Lower leg skin (tissue), 3 donors: ENCODE measurements around the gene DLG2.

Experiments
- CTCF ChIP-seq, 3 donors: fragments of 450-650 bp; IDR thresholded peaks; one replicate each; pipeline ENCODE4 v1.5.1; 2016; ENCODE audit warnings: antibody characterized with exemption in 3 of 3, mild to moderate bottlenecking in 3 of 3, moderate library complexity in 2 of 3
- POLR2A ChIP-seq, 2 donors: fragments of 450-650 bp; IDR thresholded peaks; one replicate each; pipeline ENCODE4 v1.6.1; 2016 to 2017; ENCODE audit warnings: antibody characterized with exemption in 2 of 2, mild to moderate bottlenecking in 1 of 2, moderate library complexity in 1 of 2

GRCh38 chr11:84607975-84608836 is 1018.9 kb downstream of the DLG2 start:
- no peak for TF ChIP-seq POLR2A (IDR thresholded peaks at IDR 0.05)
- TF ChIP-seq CTCF (IDR thresholded peaks at IDR 0.05): no peak
